ENCODE data around the gene NR1D1. TPM values are rescaled to one million over a fixed set of nuclear protein-coding genes. Genes with fewer than 3 reads are reported as not detected.

The NR1D1 gene
- total RNA-seq, 1 experiment from 2014 or later: 63.7 TPM

DNA sequence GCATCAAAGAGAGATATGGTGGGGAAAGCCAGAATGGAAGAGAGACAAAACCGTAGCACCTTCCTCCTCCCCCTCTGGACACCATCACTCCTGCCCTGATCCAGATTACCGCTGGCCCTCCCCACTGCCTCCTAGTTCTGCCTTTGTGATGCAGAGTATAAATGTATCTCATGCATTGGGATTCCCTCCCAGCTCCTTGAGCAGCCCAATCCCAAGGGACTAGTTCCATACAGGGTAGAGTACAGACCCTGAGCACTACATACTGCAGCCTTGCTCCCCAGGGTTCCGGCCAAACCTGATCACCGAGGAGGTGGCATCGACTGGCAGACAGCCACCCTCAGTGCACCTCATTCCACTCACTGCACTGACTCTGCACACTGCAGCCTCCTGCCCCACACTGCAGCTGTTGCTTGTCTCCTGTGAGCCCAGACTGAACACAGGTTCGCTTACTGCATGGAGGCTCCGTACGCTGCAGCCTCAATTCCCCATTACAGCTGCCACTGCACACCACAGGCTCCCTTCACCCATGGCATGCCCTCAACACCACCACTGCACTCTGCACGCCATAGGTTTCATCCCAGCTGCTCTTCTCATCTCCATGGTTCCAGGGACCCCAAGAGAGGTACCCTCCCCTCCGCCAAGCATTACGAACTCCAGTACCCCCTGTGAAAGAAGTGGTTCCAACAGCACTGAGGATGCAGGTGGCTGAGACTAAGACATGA lies 39.3 kb downstream of the NR1D1 start:
- Histone ChIP-seq H3K4me3 (replicated peaks in 1 of 2; ENCODE audit: low read depth in 1 of 2, low read length in 2 of 2) (no peak overlapping the region), H3K36me3 (ENCODE audit: control insufficient read depth in 1 of 2, insufficient read depth in 2 of 2, low read length in 2 of 2) (no peaks in the 10 kb centered on the region), H2AFZ (ENCODE audit: low read depth, low read length, poor library complexity, severe bottlenecking) (no peak overlapping the region), H3K9ac (ENCODE audit: low read length) (no peak overlapping the region), H3K27ac (ENCODE audit: low read depth, low read length) (no peak overlapping the region), H3K27me3 (ENCODE audit: insufficient read depth, low read length) (no peaks in the 10 kb centered on the region), H3K4me2 (ENCODE audit: low read length) (no peak overlapping the region), H3K79me2 (ENCODE audit: insufficient read depth, low read length) (no peaks in the 10 kb centered on the region), H3K4me1 (ENCODE audit: control insufficient read depth in 1 of 2, insufficient read depth in 2 of 2, low read length in 2 of 2) (peaks cover 25 to 35% of the 10 kb centered on the region in 2 experiments), H3K9me3 (ENCODE audit: control insufficient read depth in 1 of 2, insufficient read depth in 1 of 2, low read depth in 1 of 2, low read length in 2 of 2) (no peaks in the 10 kb centered on the region), H3K9me2 (ENCODE audit: insufficient read depth) (no peaks in the 10 kb centered on the region), H4K20me1 (ENCODE audit: insufficient read depth) (no peaks in the 10 kb centered on the region)
- POLR2A ChIA-PET: no interaction called here
- RAD21 ChIA-PET (ENCODE audit: low non-redundant PET in 1 of 2, low total read pairs in 2 of 2, uncharacterized antibody in 2 of 2, unreplicated experiment in 2 of 2): no interaction called here
- TF ChIP-seq SIN3A (IDR thresholded peaks at IDR 0.05; ENCODE audit: low read depth) (no peak), EZH2 (IDR thresholded peaks at IDR 0.05) (no peak), ZNF274 (IDR thresholded peaks at IDR 0.05; ENCODE audit: low read depth, low read length) (no peak), POLR2AphosphoS5 (IDR thresholded peaks at IDR 0.05; ENCODE audit: low read depth, low read length) (no peak), POLR2A (IDR thresholded peaks at IDR 0.05; ENCODE audit: borderline replicate concordance, extremely low read depth, insufficient read depth, insufficient read length) (no peak), CEBPB (IDR thresholded peaks at IDR 0.05; ENCODE audit: low read depth) (no peak), SP1 (IDR thresholded peaks at IDR 0.05; ENCODE audit: low read depth) (no peak), EZH2phosphoT487 (IDR thresholded peaks at IDR 0.05; ENCODE audit: borderline replicate concordance) (no peak), ZBTB33 (IDR thresholded peaks at IDR 0.05; ENCODE audit: extremely low read depth, insufficient replicate concordance, low read length) (no peak), ZFX (IDR thresholded peaks at IDR 0.05) (no peak), CBX3 (IDR thresholded peaks at IDR 0.05; ENCODE audit: low read depth) (no peak), RAD21 (IDR thresholded peaks at IDR 0.05; ENCODE audit: low read depth) (no peak), JUND (IDR thresholded peaks at IDR 0.05) (no peak), CTCF (IDR thresholded peaks at IDR 0.05 in 2 of 3, conservative IDR thresholded peaks at IDR 0.05 in 1 of 3; ENCODE audit: borderline replicate concordance in 1 of 3, insufficient read depth in 1 of 3, low read depth in 2 of 3, low read length in 2 of 3) (no peak), SRF (IDR thresholded peaks at IDR 0.05; ENCODE audit: low read depth) (no peak), TCF7L2 (IDR thresholded peaks at IDR 0.05; ENCODE audit: borderline replicate concordance, extremely low read depth, insufficient read depth, insufficient read length) (no peak), EGR1 (IDR thresholded peaks at IDR 0.05; ENCODE audit: low read depth) (no peak)
- TF ChIP-seq, protein P1, sequence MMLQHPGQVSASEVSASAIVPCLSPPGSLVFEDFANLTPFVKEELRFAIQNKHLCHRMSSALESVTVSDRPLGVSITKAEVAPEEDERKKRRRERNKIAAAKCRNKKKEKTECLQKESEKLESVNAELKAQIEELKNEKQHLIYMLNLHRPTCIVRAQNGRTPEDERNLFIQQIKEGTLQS (IDR thresholded peaks at IDR 0.05): no peak
- TF ChIP-seq, protein P2, sequence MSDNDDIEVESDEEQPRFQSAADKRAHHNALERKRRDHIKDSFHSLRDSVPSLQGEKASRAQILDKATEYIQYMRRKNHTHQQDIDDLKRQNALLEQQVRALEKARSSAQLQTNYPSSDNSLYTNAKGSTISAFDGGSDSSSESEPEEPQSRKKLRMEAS (IDR thresholded peaks at IDR 0.05): no peak
- TF ChIP-seq, protein P3, sequence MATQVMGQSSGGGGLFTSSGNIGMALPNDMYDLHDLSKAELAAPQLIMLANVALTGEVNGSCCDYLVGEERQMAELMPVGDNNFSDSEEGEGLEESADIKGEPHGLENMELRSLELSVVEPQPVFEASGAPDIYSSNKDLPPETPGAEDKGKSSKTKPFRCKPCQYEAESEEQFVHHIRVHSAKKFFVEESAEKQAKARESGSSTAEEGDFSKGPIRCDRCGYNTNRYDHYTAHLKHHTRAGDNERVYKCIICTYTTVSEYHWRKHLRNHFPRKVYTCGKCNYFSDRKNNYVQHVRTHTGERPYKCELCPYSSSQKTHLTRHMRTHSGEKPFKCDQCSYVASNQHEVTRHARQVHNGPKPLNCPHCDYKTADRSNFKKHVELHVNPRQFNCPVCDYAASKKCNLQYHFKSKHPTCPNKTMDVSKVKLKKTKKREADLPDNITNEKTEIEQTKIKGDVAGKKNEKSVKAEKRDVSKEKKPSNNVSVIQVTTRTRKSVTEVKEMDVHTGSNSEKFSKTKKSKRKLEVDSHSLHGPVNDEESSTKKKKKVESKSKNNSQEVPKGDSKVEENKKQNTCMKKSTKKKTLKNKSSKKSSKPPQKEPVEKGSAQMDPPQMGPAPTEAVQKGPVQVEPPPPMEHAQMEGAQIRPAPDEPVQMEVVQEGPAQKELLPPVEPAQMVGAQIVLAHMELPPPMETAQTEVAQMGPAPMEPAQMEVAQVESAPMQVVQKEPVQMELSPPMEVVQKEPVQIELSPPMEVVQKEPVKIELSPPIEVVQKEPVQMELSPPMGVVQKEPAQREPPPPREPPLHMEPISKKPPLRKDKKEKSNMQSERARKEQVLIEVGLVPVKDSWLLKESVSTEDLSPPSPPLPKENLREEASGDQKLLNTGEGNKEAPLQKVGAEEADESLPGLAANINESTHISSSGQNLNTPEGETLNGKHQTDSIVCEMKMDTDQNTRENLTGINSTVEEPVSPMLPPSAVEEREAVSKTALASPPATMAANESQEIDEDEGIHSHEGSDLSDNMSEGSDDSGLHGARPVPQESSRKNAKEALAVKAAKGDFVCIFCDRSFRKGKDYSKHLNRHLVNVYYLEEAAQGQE (IDR thresholded peaks at IDR 0.05; ENCODE audit: low read depth): no peak
- DNase-seq (ENCODE audit: low read depth, low spot score) (no peak), ATAC-seq (no peak)
- CTCF ChIA-PET: interaction anchor here (1.3 kb wide), 1 partner anchor 52 kb away, joined by 3 read pairs; no protein-coding TSS in a partner anchor
- no TSS peak for BruUV-seq (replicated peaks)
- intact Hi-C loops (cut with micrococcal nuclease): no loop called here
